K562 (cell line): ENCODE results near the gene HNRNPK. TPM values are rescaled to one million over a fixed set of nuclear protein-coding genes. Genes with fewer than 3 reads are reported as not detected.

Source experiments
- CBFA2T2 ChIP-seq: fragments of 450-650 bp; conservative IDR thresholded peaks from 2 replicates; pipeline ENCODE4 v1.6.1; 2017; ENCODE audit warnings: mild to moderate bottlenecking
- EHMT2 ChIP-seq: fragments of 450-650 bp; IDR thresholded peaks from 2 replicates; pipeline ENCODE4 v1.6.1; 2018; ENCODE audit warnings: antibody characterized with exemption
- FUS ChIP-seq: fragments of 200-400 bp; formaldehyde crosslinking; optimal IDR thresholded peaks from 2 replicates; pipeline ENCODE3; 2017; ENCODE audit warnings: low read depth, low read length
- HDAC1 ChIP-seq, 2 experiments: fragments of 450-650 bp; IDR thresholded peaks; 2 replicates each; pipeline ENCODE4 v1.6.1; 2016 to 2017; ENCODE audit warnings: inconsistent platforms in 1 of 2, mild to moderate bottlenecking in 1 of 2, moderate library complexity in 1 of 2
- MEF2D ChIP-seq: conservative IDR thresholded peaks from 2 replicates; pipeline ENCODE4 v1.6.1; 2016; ENCODE audit warnings: low read depth, missing genetic modification characterization, missing compliant biosample characterization
- NR3C1 ChIP-seq: sonication (generic); formaldehyde crosslinking; IDR thresholded peaks from 2 replicates; pipeline ENCODE4 v1.8.1; 2022; ENCODE audit warnings: missing genetic modification reagents
- POLR2AphosphoS5 ChIP-seq: IDR thresholded peaks from 2 replicates; pipeline ENCODE4 v1.6.1; 2011; ENCODE audit warnings: mild to moderate bottlenecking, low read depth, low read length, moderate library complexity; ENCODE audit not compliant: control insufficient read depth, insufficient read depth
- RBM34 ChIP-seq: fragments of 200-400 bp; formaldehyde crosslinking; IDR thresholded peaks from 2 replicates; pipeline ENCODE4 v1.6.1; 2018; ENCODE audit warnings: low read length, borderline replicate concordance; ENCODE audit not compliant: insufficient read depth
- SAP30 ChIP-seq: fragments of 200-600 bp; sonication (generic); IDR thresholded peaks from 2 replicates; pipeline ENCODE4 v1.6.1; 2012; ENCODE audit warnings: borderline replicate concordance, low read depth, mild to moderate bottlenecking, moderate library complexity, low read length, control low read depth, inconsistent platforms; ENCODE audit not compliant: insufficient read depth, poor library complexity, severe bottlenecking
- YY1 ChIP-seq, 3 experiments: IDR thresholded peaks; 2 replicates each; pipeline ENCODE4 v1.6.1; 2011; ENCODE audit warnings: low read length in 2 of 3, mild to moderate bottlenecking in 2 of 3, moderate library complexity in 2 of 3, borderline replicate concordance in 1 of 3, control low read depth in 1 of 3, low read depth in 1 of 3; ENCODE audit not compliant: insufficient read depth in 3 of 3, insufficient replicate concordance in 2 of 3, control insufficient read depth in 1 of 3, insufficient read length in 1 of 3; ENCODE audit errors: extremely low read depth in 1 of 3
- polyA plus RNA-seq, 8 experiments: library from polyadenylated mRNA; depleted of rRNA in 4 of 8; stranded (reverse) in 5 of 8; unstranded in 3 of 8; fragments of >200 nt; fragmentation: Nextera tagmentation in 2 of 8; fragmentation: Illumina TruSeq in 1 of 8; extraction: Ambion mirVana in 2 of 8; extraction: Trizol in 1 of 8; gene quantifications; 2 replicates each; pipeline versions ENCODE4 v1.2.1 to v1.2.3, GENCODE V29; 2011 to 2014; ENCODE audit warnings: inconsistent platforms in 1 of 8, missing spikeins in 1 of 8
- total RNA-seq, 7 experiments: library from RNA; depleted of rRNA in 6 of 7; stranded (reverse); fragments of >200 nt in 6 of 7; fragmentation: Illumina TruSeq in 2 of 7; extraction: Trizol in 2 of 7; gene quantifications; 2 replicates each; pipeline versions ENCODE4 v1.2.1 to v1.2.3, GENCODE V29; 2011 to 2021; ENCODE audit warnings: low replicate concordance in 1 of 7
- TF ChIP-seq, protein P1 (sequence below): fragments of 450-650 bp; formaldehyde crosslinking; IDR thresholded peaks from 2 replicates; pipeline ENCODE4 v1.4.0; 2020; ENCODE audit warnings: mild to moderate bottlenecking, mixed read lengths
- TF ChIP-seq, protein P2 (sequence below): fragments of 450-650 bp; formaldehyde crosslinking; IDR thresholded peaks from 2 replicates; pipeline ENCODE4 v1.4.0; 2020; ENCODE audit warnings: mild to moderate bottlenecking
- TF ChIP-seq, protein P3 (sequence below): sonication (generic); formaldehyde crosslinking; IDR thresholded peaks from 2 replicates; pipeline ENCODE4 v1.4.0; 2020; ENCODE audit warnings: mild to moderate bottlenecking, missing genetic modification reagents
- TF ChIP-seq, protein P4 (sequence below), 2 experiments: fragments of 450-650 bp in 1 of 2; IDR thresholded peaks; 2 replicates each; pipeline ENCODE4 v1.6.1; 2011 to 2017; ENCODE audit warnings: low read depth in 2 of 2, antibody characterized with exemption in 1 of 2, borderline replicate concordance in 1 of 2, low read length in 1 of 2, mild to moderate bottlenecking in 1 of 2, mixed read lengths in 1 of 2; ENCODE audit not compliant: control insufficient read depth in 1 of 2
- TF ChIP-seq, protein P5 (sequence below): sonication (generic); formaldehyde crosslinking; IDR thresholded peaks from 2 replicates; pipeline ENCODE4 v1.8.0; 2023; ENCODE audit warnings: mild to moderate bottlenecking, missing genetic modification reagents

Gene HNRNPK
- total and polyA plus RNA-seq, 9 of the 15 experiments (the other 6 are each of a cell fraction or from before 2014, with no cell fraction given), result 224 to 883 (median 618) TPM

DNA sequence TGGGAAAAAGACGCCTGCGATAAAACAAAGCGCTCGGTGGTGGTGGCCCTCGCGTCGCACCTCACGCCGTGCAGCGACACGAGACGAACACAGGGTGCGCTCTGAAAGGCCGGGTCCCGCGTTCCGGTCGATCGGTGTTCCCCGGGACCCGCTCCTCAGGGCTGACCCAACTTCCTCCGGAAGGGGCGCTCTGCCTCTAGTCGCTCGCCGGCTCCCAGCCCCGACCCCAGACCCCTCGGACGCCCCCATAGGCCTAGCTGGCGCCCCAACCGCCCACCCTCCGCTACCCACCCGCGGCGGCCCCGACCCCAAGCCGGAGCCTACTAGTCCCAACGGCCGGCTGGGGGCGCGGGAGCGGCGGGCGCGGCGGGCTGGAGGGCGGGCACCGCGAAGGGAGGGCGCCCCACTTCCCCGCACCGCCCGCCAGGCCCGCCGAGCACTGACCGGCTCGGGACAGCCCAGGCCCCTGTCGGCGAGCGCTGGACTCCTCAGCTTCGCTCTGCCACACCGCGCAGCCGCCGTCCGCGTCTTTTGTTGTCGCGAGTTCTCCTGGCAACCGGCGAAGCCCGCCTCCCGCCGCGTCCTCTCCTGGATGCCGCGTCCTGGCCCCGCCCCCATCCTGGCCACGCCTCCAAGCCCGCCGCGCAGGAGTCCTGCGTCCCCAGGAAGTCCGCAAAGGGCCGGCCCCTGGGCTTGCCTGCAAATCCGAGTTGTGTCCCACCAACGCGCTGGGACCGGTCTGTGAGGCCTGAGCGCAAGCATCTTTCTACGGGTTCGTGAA is 58.9 kb downstream of the HNRNPK start, which contains the start of gene KIF27 (continued):
- TF ChIP-seq YY1 (IDR thresholded peaks at IDR 0.05; ENCODE audit: borderline replicate concordance in 1 of 3, control insufficient read depth in 1 of 3, extremely low read depth in 1 of 3, insufficient read depth in 3 of 3, insufficient read length in 1 of 3, insufficient replicate concordance in 2 of 3, low read depth in 1 of 3, low read length in 2 of 3) (peak in 1 of 3 experiments; percentile 7), MEF2D (tag) (no peak), FUS (no peak), NR3C1 (peak; percentile 68; the same call in 1 of the 2 replicates), RBM34 (no peak), EHMT2 (no peak), POLR2AphosphoS5 (peak; percentile 75), SAP30 (no peak), HDAC1 (IDR thresholded peaks at IDR 0.05) (no peak), CBFA2T2 (no peak)
- TF ChIP-seq, protein P1, sequence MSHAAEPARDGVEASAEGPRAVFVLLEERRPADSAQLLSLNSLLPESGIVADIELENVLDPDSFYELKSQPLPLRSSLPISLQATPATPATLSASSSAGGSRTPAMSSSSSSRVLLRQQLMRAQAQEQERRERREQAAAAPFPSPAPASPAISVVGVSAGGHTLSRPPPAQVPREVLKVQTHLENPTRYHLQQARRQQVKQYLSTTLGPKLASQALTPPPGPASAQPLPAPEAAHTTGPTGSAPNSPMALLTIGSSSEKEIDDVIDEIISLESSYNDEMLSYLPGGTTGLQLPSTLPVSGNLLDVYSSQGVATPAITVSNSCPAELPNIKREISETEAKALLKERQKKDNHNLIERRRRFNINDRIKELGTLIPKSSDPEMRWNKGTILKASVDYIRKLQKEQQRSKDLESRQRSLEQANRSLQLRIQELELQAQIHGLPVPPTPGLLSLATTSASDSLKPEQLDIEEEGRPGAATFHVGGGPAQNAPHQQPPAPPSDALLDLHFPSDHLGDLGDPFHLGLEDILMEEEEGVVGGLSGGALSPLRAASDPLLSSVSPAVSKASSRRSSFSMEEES, result no peak
- TF ChIP-seq, protein P2, sequence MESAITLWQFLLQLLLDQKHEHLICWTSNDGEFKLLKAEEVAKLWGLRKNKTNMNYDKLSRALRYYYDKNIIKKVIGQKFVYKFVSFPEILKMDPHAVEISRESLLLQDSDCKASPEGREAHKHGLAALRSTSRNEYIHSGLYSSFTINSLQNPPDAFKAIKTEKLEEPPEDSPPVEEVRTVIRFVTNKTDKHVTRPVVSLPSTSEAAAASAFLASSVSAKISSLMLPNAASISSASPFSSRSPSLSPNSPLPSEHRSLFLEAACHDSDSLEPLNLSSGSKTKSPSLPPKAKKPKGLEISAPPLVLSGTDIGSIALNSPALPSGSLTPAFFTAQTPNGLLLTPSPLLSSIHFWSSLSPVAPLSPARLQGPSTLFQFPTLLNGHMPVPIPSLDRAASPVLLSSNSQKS, result no peak
- TF ChIP-seq, protein P3, sequence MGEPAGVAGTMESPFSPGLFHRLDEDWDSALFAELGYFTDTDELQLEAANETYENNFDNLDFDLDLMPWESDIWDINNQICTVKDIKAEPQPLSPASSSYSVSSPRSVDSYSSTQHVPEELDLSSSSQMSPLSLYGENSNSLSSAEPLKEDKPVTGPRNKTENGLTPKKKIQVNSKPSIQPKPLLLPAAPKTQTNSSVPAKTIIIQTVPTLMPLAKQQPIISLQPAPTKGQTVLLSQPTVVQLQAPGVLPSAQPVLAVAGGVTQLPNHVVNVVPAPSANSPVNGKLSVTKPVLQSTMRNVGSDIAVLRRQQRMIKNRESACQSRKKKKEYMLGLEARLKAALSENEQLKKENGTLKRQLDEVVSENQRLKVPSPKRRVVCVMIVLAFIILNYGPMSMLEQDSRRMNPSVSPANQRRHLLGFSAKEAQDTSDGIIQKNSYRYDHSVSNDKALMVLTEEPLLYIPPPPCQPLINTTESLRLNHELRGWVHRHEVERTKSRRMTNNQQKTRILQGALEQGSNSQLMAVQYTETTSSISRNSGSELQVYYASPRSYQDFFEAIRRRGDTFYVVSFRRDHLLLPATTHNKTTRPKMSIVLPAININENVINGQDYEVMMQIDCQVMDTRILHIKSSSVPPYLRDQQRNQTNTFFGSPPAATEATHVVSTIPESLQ (CRISPR knock-in tag), result no peak
- TF ChIP-seq, protein P4, sequence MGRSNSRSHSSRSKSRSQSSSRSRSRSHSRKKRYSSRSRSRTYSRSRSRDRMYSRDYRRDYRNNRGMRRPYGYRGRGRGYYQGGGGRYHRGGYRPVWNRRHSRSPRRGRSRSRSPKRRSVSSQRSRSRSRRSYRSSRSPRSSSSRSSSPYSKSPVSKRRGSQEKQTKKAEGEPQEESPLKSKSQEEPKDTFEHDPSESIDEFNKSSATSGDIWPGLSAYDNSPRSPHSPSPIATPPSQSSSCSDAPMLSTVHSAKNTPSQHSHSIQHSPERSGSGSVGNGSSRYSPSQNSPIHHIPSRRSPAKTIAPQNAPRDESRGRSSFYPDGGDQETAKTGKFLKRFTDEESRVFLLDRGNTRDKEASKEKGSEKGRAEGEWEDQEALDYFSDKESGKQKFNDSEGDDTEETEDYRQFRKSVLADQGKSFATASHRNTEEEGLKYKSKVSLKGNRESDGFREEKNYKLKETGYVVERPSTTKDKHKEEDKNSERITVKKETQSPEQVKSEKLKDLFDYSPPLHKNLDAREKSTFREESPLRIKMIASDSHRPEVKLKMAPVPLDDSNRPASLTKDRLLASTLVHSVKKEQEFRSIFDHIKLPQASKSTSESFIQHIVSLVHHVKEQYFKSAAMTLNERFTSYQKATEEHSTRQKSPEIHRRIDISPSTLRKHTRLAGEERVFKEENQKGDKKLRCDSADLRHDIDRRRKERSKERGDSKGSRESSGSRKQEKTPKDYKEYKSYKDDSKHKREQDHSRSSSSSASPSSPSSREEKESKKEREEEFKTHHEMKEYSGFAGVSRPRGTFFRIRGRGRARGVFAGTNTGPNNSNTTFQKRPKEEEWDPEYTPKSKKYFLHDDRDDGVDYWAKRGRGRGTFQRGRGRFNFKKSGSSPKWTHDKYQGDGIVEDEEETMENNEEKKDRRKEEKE (IDR thresholded peaks at IDR 0.05; ENCODE audit: borderline replicate concordance in 1 of 2, control insufficient read depth in 1 of 2, low read depth in 2 of 2, low read length in 1 of 2), result peak in 1 of 2 experiments; percentile 65; a peak in 1 of 4 replicates
- TF ChIP-seq, protein P5, sequence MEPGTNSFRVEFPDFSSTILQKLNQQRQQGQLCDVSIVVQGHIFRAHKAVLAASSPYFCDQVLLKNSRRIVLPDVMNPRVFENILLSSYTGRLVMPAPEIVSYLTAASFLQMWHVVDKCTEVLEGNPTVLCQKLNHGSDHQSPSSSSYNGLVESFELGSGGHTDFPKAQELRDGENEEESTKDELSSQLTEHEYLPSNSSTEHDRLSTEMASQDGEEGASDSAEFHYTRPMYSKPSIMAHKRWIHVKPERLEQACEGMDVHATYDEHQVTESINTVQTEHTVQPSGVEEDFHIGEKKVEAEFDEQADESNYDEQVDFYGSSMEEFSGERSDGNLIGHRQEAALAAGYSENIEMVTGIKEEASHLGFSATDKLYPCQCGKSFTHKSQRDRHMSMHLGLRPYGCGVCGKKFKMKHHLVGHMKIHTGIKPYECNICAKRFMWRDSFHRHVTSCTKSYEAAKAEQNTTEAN (CRISPR knock-in tag), result no peak
